WTC11 (cell line): Measurements from ENCODE around the gene PDLIM1.

Experiments
- ATF1 ChIP-seq: sonication (generic); formaldehyde crosslinking; IDR thresholded peaks from 2 replicates; pipeline ENCODE4 v1.8.1; 2023; ENCODE audit warnings: mild to moderate bottlenecking, moderate library complexity, missing genetic modification reagents
- CTCF ChIP-seq: fragments of 200-600 bp; IDR thresholded peaks from 2 replicates; pipeline ENCODE4 v1.8.0; 2022; ENCODE audit warnings: antibody characterized with exemption
- HMGXB4 ChIP-seq: sonication (generic); formaldehyde crosslinking; IDR thresholded peaks from 2 replicates; pipeline ENCODE4 v1.8.1; 2023; ENCODE audit warnings: mild to moderate bottlenecking, moderate library complexity, missing genetic modification reagents
- JUN ChIP-seq: sonication (generic); formaldehyde crosslinking; IDR thresholded peaks from 2 replicates; pipeline ENCODE4 v1.8.0; 2023; ENCODE audit warnings: mild to moderate bottlenecking, missing genetic modification reagents
- NR3C1 ChIP-seq: sonication (generic); formaldehyde crosslinking; conservative IDR thresholded peaks from 2 replicates; pipeline ENCODE4 v1.8.1; 2023; ENCODE audit warnings: low read depth, mild to moderate bottlenecking, missing genetic modification reagents
- RELA ChIP-seq: sonication (generic); formaldehyde crosslinking; IDR thresholded peaks from 2 replicates; pipeline ENCODE4 v1.8.1; 2022; ENCODE audit warnings: missing genetic modification reagents, mild to moderate bottlenecking, borderline replicate concordance
- USF2 ChIP-seq: sonication (generic); formaldehyde crosslinking; IDR thresholded peaks from 2 replicates; pipeline ENCODE4 v1.8.1; 2023; ENCODE audit warnings: mild to moderate bottlenecking, missing genetic modification reagents, moderate library complexity
- ZNF121 ChIP-seq: sonication (generic); formaldehyde crosslinking; IDR thresholded peaks from 2 replicates; pipeline ENCODE4 v1.8.0; 2023; ENCODE audit warnings: missing genetic modification reagents
- ZNF671 ChIP-seq: fragments of 250-450 bp; sonication (Bioruptor Pico); IDR thresholded peaks from 2 replicates; pipeline ENCODE4 v1.8.0; 2021; ENCODE audit warnings: mild to moderate bottlenecking
- TF ChIP-seq, protein P1 (sequence below): sonication (generic); formaldehyde crosslinking; IDR thresholded peaks from 2 replicates; pipeline ENCODE4 v1.8.0; 2022; ENCODE audit warnings: mild to moderate bottlenecking, missing genetic modification reagents
- TF ChIP-seq, protein P2 (sequence below): sonication (generic); formaldehyde crosslinking; IDR thresholded peaks from 2 replicates; pipeline ENCODE4 v1.8.0; 2023; ENCODE audit warnings: missing genetic modification reagents, mild to moderate bottlenecking, borderline replicate concordance
- TF ChIP-seq, protein P3 (sequence below): sonication (generic); formaldehyde crosslinking; IDR thresholded peaks from 2 replicates; pipeline ENCODE4 v1.8.1; 2023; ENCODE audit warnings: mild to moderate bottlenecking, missing genetic modification reagents
- TF ChIP-seq, protein P4 (sequence below): sonication (generic); formaldehyde crosslinking; conservative IDR thresholded peaks from 2 replicates; pipeline ENCODE4 v1.8.1; 2022; ENCODE audit warnings: mild to moderate bottlenecking, missing genetic modification reagents

DNA sequence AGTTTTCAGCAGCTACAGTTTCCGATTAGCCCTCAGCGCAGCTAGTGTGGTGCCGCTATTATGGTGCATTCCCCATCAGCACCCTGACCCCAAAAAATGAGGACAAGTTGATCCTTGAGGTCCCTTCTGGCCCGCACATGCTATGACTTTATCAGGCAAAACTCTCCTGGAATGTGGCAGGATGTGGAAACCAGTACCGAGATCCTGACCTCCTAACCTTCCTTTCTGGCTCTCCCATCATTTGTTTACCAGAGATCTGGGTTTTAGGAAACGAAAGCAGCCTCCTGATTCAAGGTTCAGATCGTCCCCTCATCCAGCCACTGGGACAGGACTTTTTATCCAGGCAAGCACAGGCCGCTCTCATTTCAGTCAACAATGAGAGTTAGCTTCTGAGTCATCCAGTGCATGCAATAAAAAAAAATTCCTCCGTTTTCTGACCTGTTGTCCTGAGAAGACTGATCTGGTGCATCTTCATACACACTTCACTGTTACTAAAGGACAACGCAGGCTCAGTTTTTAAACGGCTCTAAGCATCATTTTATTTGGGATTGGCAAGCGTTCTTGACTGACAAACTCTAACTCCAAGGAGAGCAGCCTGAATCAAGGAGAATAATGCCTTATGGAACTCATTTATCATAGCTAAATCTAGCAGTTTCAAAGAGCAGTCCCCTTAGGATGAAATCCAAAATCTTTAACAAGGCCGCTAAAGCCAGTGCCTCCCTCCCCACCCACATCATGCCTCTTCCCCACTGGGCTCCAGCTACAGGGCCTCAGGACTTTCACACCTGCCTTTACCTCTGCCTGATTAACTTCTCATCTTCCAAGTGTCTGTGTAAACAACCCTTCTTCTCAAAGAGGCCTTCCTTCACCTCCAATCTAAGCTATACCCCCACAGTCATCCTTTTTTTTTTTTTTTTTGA, 17.1 kb downstream of the PDLIM1 start:
- TF ChIP-seq CTCF (no peak), ZNF121 (CRISPR knock-in tag) (no peak), JUN (CRISPR knock-in tag) (no peak), RELA (CRISPR knock-in tag) (no peak), USF2 (no peak), ATF1 (CRISPR knock-in tag) (no peak), NR3C1 (no peak), HMGXB4 (CRISPR knock-in tag) (no peak), ZNF671 (CRISPR knock-in tag) (no peak)
- TF ChIP-seq, protein P1, sequence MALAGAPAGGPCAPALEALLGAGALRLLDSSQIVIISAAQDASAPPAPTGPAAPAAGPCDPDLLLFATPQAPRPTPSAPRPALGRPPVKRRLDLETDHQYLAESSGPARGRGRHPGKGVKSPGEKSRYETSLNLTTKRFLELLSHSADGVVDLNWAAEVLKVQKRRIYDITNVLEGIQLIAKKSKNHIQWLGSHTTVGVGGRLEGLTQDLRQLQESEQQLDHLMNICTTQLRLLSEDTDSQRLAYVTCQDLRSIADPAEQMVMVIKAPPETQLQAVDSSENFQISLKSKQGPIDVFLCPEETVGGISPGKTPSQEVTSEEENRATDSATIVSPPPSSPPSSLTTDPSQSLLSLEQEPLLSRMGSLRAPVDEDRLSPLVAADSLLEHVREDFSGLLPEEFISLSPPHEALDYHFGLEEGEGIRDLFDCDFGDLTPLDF (CRISPR knock-in tag) = no peak
- TF ChIP-seq, protein P2, sequence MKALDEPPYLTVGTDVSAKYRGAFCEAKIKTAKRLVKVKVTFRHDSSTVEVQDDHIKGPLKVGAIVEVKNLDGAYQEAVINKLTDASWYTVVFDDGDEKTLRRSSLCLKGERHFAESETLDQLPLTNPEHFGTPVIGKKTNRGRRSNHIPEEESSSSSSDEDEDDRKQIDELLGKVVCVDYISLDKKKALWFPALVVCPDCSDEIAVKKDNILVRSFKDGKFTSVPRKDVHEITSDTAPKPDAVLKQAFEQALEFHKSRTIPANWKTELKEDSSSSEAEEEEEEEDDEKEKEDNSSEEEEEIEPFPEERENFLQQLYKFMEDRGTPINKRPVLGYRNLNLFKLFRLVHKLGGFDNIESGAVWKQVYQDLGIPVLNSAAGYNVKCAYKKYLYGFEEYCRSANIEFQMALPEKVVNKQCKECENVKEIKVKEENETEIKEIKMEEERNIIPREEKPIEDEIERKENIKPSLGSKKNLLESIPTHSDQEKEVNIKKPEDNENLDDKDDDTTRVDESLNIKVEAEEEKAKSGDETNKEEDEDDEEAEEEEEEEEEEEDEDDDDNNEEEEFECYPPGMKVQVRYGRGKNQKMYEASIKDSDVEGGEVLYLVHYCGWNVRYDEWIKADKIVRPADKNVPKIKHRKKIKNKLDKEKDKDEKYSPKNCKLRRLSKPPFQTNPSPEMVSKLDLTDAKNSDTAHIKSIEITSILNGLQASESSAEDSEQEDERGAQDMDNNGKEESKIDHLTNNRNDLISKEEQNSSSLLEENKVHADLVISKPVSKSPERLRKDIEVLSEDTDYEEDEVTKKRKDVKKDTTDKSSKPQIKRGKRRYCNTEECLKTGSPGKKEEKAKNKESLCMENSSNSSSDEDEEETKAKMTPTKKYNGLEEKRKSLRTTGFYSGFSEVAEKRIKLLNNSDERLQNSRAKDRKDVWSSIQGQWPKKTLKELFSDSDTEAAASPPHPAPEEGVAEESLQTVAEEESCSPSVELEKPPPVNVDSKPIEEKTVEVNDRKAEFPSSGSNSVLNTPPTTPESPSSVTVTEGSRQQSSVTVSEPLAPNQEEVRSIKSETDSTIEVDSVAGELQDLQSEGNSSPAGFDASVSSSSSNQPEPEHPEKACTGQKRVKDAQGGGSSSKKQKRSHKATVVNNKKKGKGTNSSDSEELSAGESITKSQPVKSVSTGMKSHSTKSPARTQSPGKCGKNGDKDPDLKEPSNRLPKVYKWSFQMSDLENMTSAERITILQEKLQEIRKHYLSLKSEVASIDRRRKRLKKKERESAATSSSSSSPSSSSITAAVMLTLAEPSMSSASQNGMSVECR (CRISPR knock-in tag) = no peak
- TF ChIP-seq, protein P3, sequence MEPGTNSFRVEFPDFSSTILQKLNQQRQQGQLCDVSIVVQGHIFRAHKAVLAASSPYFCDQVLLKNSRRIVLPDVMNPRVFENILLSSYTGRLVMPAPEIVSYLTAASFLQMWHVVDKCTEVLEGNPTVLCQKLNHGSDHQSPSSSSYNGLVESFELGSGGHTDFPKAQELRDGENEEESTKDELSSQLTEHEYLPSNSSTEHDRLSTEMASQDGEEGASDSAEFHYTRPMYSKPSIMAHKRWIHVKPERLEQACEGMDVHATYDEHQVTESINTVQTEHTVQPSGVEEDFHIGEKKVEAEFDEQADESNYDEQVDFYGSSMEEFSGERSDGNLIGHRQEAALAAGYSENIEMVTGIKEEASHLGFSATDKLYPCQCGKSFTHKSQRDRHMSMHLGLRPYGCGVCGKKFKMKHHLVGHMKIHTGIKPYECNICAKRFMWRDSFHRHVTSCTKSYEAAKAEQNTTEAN (CRISPR knock-in tag) = no peak
- TF ChIP-seq, protein P4, sequence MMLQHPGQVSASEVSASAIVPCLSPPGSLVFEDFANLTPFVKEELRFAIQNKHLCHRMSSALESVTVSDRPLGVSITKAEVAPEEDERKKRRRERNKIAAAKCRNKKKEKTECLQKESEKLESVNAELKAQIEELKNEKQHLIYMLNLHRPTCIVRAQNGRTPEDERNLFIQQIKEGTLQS (CRISPR knock-in tag) = no peak
